ENCODE results near the gene TRPM1. TPM values are rescaled to one million over a fixed set of nuclear protein-coding genes. Genes with fewer than 3 reads are reported as not detected.

Gene TRPM1
- total RNA-seq, 2 donors from 2014 or later, result 5.5 TPM; not detected in 1

DNA sequence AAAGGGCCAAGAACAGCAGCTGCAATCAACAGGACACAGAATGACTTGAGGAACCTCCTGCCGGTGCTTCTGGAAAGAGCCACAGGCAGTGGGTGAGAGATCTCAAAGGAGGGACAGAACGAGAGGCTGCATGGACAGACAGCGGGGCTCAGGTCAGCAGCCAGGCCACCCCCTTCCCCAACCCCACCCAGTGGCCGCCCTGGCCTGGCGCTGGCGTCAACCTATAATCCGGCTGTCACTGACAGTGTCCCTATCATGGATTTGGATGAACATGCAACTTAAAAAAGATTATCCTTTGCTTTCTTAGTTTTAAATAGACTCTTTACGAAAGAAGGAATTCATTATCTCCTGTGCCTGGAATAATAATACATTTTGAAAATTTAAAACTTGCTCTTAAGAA is 54.1 kb downstream of the TRPM1 start:
- no peaks in the 10 kb centered on the region for H3K27me3 ChIP-seq (replicated peaks; ENCODE audit: insufficient read depth)
- no peaks in the 10 kb centered on the region for H3K9me3 ChIP-seq
- no peaks in the 10 kb centered on the region for H3K36me3 ChIP-seq
- DNase-seq (ENCODE audit: low spot score), result no peak
- intact Hi-C loops (cut with DNase I), result no loop called here
- H3K4me3 ChIP-seq, result no peak overlapping the region
- H3K27ac ChIP-seq, result no peak overlapping the region
- TF ChIP-seq POLR2AphosphoS5 (IDR thresholded peaks at IDR 0.05) (no peak), POLR2A (IDR thresholded peaks at IDR 0.05) (no peak)
- TF ChIP-seq, protein P1, sequence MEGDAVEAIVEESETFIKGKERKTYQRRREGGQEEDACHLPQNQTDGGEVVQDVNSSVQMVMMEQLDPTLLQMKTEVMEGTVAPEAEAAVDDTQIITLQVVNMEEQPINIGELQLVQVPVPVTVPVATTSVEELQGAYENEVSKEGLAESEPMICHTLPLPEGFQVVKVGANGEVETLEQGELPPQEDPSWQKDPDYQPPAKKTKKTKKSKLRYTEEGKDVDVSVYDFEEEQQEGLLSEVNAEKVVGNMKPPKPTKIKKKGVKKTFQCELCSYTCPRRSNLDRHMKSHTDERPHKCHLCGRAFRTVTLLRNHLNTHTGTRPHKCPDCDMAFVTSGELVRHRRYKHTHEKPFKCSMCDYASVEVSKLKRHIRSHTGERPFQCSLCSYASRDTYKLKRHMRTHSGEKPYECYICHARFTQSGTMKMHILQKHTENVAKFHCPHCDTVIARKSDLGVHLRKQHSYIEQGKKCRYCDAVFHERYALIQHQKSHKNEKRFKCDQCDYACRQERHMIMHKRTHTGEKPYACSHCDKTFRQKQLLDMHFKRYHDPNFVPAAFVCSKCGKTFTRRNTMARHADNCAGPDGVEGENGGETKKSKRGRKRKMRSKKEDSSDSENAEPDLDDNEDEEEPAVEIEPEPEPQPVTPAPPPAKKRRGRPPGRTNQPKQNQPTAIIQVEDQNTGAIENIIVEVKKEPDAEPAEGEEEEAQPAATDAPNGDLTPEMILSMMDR (IDR thresholded peaks at IDR 0.05), result no peak
- WGBS, result 91% methylated on average over 8 of the region's 8 CpGs
- H3K4me1 ChIP-seq (replicated peaks), result no peaks in the 10 kb centered on the region

DNA sequence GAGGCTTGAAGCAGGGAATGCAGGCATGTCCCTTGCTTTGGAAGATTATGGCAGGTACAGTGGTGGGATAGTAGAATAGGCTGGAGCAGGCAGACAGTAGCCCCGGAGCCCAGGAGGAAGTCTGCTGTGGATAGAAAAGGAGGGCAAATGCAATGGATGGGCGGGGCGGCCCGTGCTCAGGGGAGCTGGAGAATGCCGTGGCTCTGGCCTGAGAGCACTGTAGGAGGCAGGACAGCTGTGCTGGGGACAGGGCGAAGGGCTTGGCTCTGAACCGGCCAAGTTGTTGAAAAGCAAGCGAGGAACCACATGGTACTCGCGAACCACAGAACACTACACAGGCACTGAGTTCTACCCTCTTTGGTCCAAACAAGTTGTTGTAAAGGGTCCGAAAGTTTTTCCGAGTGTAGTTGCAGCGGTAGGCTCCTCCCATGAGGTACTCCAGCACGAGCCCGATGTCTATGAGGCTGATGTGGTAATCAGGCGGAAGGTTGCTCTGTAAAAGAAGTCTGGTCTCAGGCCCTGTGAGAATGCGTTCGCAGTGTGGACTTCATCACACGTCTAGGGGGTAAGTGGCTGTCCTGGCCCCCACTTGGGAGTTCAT is 54.7 kb downstream of the TRPM1 start:
- Histone ChIP-seq H3K4me3 (no peak overlapping the region), H3K4me1 (replicated peaks) (no peaks in the 10 kb centered on the region), H3K27ac (no peak overlapping the region), H3K27me3 (replicated peaks; ENCODE audit: insufficient read depth) (no peaks in the 10 kb centered on the region), H3K9me3 (no peaks in the 10 kb centered on the region), H3K36me3 (no peaks in the 10 kb centered on the region)
- intact Hi-C loops (cut with DNase I), result no loop called here
- WGBS, result 86% methylated on average over 19 of the region's 19 CpGs
- TF ChIP-seq, protein P1 (IDR thresholded peaks at IDR 0.05), result no peak
- TF ChIP-seq POLR2A (IDR thresholded peaks at IDR 0.05), result no peak
- no peak for TF ChIP-seq POLR2AphosphoS5 (IDR thresholded peaks at IDR 0.05)
- no peak for DNase-seq (ENCODE audit: low spot score)

DNA sequence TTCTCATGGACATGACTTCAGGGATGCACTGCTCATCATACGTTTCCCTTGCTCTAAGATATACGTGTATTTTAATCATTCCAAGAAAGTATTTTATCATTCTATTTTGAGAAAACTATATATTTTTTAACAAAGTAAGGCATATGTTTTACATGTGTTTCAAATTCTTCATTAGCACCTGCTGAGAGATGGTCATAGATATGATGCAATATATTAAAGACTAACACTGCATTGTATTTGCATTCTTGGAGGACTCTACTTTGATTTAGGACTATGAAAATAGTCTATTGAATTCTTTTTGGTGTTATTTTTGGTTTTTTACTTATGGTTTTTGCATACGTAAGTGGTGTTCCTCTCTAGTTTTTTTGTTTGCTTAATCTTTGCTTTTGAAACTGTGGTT is 55.9 kb downstream of the TRPM1 start:
- H3K9me3 ChIP-seq, result no peaks in the 10 kb centered on the region
- WGBS, result 84% methylated on average over 3 of the region's 3 CpGs
- H3K27ac ChIP-seq, result no peak overlapping the region
- no peak overlapping the region for H3K4me3 ChIP-seq
- DNase-seq (ENCODE audit: low spot score), result no peak
- H3K27me3 ChIP-seq (replicated peaks; ENCODE audit: insufficient read depth), result no peaks in the 10 kb centered on the region
- TF ChIP-seq POLR2AphosphoS5 (IDR thresholded peaks at IDR 0.05), result no peak
- TF ChIP-seq, protein P1 (IDR thresholded peaks at IDR 0.05), result no peak
- TF ChIP-seq POLR2A (IDR thresholded peaks at IDR 0.05), result no peak
- H3K36me3 ChIP-seq, result no peaks in the 10 kb centered on the region
- no peaks in the 10 kb centered on the region for H3K4me1 ChIP-seq (replicated peaks)
- intact Hi-C loops (cut with DNase I), result no loop called here

DNA sequence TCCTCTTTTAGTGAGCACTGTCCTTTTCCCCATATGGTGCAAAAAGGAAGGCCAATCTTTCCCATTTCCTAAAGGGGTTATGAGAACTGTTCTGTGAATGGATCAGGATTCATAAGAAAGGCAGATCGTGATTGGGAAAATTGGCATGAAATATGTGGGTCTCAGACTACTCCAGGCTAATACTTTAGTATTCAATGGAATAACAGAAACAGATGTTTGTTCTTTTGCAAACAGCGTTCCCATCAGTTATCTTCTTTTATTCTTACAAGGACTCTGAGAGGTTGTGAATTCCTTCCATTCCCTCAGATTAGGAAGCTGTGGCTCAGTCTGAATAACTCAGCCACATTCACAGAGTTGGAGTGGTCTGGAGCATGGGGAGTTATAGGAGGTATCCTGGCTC is 58.8 kb downstream of the TRPM1 start:
- WGBS, result 63% methylated on average over 2 of the region's 2 CpGs
- no peak overlapping the region for H3K27ac ChIP-seq

DNA sequence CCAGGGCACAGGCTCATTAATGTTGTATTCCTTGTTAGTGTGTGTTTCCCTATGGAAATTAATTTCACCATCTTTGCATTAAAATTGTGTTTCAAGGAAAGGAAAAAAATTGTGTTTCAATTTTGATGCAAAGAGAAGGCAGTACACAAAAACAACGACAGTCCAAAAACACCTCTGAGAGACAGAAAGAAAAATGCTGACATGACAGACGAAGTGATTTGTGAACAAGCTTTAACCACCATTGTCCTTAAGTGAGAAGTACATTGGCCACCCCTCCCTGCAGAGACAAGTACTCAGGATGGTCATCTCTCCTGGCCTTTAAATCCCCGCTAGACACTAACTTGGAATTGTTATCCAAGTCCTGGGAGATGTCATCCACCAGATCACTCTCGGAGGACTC is 59.9 kb downstream of the TRPM1 start:
- H3K4me3 ChIP-seq, result no peak overlapping the region
- no peak overlapping the region for H3K27ac ChIP-seq
- H3K27me3 ChIP-seq (replicated peaks; ENCODE audit: insufficient read depth), result no peaks in the 10 kb centered on the region
- H3K36me3 ChIP-seq, result no peaks in the 10 kb centered on the region
- H3K4me1 ChIP-seq (replicated peaks), result no peaks in the 10 kb centered on the region
- 97% methylated on average over 4 of the region's 4 CpGs for WGBS
- H3K9me3 ChIP-seq, result no peaks in the 10 kb centered on the region
- no peak for DNase-seq (ENCODE audit: low spot score)
- TF ChIP-seq POLR2AphosphoS5 (IDR thresholded peaks at IDR 0.05), result no peak
- TF ChIP-seq, protein P1 (IDR thresholded peaks at IDR 0.05), result no peak
- no peak for TF ChIP-seq POLR2A (IDR thresholded peaks at IDR 0.05)
- intact Hi-C loops (cut with DNase I), result no loop called here

More for the DNA sequence above, 58.8 kb downstream of the TRPM1 start:
- Histone ChIP-seq H3K4me3 (no peak overlapping the region), H3K9me3 (no peaks in the 10 kb centered on the region), H3K4me1 (replicated peaks) (no peaks in the 10 kb centered on the region), H3K36me3 (no peaks in the 10 kb centered on the region), H3K27me3 (replicated peaks; ENCODE audit: insufficient read depth) (no peaks in the 10 kb centered on the region)
- no peak for DNase-seq (ENCODE audit: low spot score)
- TF ChIP-seq POLR2AphosphoS5 (IDR thresholded peaks at IDR 0.05) (no peak), POLR2A (IDR thresholded peaks at IDR 0.05) (no peak)
- TF ChIP-seq, protein P1 (IDR thresholded peaks at IDR 0.05), result no peak
- intact Hi-C loops (cut with DNase I), result no loop called here
